Measurements from ENCODE around the gene C2orf76.
"Not testable (repeated sequence)": the region's sequence is repeated elsewhere in the genome, so short reads cannot be mapped to it uniquely, and the experiment has no call there.

C2orf76 gene

DNA sequence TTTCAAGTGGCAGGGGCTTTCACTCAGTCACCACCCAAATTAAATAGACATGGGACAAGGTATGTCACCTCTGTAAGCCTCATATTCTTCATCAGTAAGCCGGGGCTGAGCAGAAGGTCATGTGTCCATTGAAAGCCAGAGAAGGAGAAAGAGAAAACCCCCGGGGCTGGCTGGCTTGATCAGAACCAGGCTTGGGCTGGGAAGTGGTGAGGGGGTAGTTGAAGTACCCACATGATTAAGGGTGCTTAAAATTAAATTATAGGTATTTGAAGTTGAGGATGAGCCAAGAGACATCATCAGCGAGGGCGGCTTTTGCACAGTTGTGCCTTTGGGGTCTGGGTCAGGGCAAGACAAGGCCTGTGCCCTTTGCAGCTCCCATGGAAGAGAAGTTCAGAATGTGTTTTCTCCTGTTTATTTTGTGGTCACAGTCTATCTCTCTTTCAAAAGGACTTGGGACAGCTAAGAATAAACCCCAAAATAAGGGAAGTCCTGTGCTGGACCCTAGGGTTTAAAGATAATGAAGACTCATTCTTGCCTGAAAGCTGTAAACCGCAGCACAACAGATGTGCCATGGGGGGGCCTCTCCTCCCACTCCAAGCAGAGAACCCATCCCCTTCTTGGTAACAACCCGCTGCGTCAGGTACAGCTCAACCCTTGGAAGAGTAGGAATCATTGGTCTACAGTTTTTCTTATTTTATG, 10.8 kb upstream of the C2orf76 start:
- no peak for DNase-seq

DNA sequence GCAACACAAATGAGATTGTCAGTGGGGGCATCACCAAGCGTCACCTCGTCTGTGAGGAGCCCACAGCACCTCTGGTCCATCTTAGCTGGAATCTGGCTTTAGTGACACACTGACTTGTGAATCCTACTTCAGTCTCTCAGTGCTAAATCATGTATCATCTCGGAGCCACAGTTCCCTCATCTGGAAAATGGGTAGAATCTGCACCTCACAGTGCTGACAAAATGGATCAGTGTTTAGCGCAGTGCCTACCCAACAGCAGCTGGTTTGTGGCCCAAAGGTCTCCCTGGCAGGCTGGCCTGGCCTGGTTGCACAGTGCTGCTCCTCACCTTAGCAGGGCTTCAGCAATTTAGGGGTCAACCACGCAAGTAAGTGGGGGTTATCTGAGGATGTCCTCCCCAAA, 10.2 kb upstream of the C2orf76 start:
- no peak for DNase-seq

DNA sequence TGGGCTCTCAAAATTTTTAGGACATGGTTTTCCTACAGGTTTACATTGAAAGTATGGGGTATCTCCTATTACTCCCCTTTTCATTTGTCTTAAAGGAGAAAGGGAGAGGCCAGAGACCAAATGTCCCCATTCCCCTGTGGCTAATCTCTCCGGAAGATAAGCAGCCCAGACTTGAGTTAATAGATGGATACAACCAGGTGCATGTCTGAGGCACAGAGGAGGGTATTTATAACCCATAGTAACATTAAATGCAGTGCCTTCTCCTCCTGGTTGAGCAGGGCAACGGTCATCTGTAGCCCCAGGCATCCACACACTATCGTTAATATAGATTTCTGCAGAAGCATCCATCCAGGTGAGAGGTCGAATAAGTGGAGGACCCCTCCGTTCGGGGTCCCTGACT, 9.8 kb upstream of the C2orf76 start:
- not testable (repeated sequence) for DNase-seq

DNA sequence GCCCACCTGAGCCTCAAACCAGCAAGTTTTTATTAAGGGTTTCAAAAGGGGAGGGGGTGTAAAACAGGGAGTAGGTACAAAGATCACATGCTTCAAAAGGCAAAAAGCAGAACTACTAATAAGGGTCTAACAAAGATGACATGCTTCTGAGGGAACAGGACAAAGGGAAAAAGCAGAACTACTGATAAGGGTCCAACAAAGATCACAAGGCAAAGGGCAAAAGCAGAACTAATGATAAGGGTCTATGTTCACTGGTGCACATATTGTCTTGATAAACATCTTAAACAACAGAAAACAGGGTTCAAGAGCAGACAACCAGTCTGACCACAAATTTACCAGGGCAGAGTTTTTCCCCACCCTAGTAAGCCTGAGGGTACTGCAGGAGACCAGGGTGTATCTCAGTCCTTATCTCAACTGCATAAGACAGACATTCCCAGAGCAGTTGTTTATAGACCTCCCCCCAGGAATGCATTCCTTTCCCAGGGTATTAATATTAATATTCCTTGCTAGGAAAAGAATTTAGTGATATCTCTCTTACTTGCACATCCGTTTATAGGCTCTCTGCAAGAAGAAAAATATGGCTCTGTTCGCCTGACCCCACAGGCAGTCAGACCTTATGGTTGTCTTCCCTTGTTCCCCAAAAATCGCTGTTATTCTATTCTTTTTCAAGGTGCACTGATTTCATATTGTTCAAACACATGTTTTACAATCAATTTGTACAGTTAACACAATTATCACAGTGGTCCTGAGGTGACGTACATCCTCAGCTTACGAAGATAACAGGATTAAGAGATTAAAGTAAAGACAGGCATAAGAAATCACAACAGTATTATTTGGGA, 7.5 kb upstream of the C2orf76 start:
- not testable (repeated sequence) for DNase-seq

DNA sequence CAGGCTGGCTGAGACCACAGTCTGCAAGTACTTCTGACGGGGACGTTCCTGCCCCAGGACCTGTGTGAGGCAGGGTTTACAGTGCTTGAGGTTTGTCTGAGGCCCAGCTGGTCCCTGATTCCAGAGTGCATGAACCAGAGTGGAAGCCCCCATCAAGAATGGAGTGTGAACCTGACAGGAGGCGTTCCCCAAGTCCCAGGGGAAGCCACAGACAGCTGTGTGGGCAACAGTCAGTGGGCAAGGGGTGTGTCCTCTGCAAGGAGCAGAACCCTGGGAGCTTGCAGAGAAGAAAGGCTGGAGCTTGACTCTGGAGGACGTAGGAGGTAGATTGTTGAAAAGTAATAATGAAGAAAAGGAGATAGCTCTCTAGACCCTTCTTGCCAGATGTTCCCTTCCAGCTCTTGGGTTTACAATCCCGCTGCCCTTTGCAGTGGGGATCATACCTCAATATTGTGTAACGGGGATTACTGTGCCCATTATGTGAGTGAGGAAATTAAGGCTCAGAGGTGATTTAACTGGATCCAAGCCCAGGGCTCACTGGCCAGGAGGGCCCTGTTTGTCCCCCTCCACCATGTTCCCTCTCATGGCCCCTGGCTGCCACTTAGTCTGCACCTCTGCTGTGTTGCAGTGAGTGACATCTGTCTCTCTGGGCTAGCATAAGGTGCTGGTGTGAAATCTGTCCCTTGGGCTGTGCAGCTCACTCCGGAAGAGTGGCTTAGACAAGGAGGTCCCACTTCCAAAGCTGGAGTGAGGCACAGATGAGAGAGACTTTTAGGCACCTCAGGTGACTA, 6.3 kb upstream of the C2orf76 start:
- DNase-seq, result no peak

DNA sequence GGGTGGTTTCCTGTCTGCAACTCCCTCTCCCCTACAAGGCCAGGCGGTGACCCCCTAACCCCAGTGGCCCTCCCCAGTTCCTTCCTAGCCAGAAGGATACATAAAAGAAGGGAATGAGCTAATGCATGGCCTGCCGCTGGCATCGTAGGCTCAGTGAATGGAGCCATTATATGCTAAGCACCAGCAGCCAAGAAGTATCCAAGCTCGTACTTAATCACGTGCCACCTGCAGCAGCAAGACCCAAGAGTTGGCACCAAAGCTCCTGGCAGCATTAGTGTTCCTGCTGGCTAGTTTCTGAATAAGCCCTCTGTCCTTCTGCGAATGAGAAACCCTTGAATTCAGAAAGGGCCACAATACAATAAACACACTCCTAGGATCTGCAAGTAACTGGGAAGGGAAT, 4.5 kb upstream of the C2orf76 start:
- DNase-seq, result no peak

DNA sequence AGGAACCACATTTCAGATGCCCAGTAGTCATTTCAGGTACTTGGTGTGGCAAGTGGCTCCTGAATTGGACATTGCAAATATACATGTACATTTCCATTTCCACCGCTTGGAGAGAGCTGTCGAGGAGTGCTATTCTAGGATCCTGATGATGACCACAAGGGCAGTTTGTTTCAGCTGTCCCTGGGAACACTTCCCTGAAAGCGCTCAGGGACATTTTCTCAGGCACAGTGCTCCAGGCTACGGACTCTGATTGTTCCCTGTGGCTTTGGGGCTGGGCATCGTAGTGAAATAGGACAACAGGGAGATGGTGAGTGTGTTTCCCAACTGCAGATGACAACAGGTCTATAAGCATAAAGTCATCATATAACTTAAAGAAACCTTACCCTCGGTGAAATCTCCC, 3.2 kb upstream of the C2orf76 start:
- DNase-seq, result no peak

DNA sequence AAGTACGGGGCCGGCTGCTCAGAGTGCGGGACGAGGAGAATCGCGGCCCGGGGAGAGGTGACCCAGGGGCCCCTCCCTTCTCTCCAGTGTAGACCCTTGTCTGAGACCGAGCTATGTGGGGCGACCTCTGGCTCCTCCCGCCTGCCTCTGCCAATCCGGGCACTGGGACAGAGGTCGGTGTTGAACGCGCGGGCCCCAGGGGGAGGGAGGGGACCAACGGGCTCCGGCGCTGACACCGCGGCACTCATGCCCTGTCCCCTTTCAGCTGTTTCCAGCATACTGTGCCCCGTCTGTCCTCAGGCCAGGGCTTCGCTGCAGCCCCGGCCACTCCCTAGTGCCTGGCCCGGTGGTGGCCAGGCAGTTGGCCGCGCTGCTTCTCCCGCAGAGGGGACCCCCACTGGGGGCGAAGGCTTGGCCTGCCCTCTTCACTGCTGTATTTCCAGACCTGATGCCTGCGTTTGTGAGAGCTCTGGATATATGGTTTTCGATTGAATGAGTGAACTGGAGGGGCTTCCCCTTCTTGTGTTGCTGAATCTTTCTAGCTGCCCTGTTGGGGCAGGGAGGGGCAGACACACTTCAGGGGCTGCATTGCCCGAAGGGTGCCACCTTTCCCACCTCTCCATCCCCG, 952 bp upstream of the C2orf76 start:
- DNase-seq, result peak; percentile 37

DNA sequence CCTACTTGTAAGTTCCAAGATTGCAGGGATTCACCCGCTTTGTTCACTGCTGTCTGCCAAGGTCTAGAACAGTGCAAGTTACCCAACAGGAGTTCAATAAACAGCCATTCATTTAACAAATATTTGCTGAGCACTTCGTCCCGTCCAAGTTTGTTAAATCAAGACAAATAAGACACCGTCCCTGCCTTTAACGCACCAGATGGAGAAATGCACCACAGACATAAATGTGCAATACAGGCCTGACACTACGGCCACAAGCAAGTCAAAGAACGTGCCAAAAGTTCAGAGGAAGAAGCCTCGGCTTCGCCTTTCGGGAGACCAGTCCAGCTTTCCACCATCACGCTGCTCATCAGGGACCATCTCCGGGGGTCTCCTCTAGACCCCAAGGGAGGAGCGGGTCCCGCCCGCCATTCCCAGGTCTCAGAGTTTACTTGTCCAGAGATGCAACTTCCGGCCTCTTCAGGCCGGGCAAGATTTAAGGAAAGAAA, 429 bp downstream of the C2orf76 start:
- no peak for DNase-seq

DNA sequence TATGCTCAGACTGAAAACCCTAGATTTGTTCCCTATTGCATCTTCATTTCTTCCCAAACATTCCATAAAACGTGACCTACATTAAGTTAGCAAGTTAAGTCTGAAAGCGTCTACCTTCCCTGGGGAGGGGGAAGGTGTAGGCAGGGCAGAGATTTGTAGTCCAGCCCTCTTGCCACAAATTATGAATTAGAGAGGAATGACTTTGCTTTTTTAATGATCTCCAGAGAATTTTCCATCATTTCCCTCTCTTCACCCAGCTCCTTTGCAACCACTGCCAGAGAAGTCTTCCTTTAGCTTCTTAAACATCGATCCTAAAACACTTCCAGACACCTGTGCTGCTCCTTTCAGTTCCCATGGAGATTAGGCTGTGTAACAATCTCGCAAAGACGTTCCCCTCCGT, 1.2 kb downstream of the C2orf76 start:
- no peak for DNase-seq

DNA sequence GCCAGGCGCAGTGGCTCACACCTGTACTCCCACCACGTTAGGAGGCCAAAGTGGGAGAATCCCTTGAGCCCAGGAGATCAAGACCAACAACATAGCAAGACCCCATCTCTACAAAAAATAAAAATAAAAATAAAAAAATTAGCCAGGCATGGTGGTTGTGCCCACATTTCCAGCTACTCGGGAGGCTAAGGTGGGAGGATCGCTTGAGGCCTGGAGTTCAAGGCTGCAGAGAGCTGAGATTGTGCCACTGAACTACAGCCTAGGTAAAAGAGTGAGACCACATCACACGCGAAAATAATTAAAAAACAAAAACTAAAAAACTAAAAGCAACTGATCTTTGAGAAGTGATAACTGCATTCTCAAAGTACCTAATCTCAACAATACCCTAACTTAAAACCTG, 1.8 kb downstream of the C2orf76 start:
- no peak for DNase-seq

DNA sequence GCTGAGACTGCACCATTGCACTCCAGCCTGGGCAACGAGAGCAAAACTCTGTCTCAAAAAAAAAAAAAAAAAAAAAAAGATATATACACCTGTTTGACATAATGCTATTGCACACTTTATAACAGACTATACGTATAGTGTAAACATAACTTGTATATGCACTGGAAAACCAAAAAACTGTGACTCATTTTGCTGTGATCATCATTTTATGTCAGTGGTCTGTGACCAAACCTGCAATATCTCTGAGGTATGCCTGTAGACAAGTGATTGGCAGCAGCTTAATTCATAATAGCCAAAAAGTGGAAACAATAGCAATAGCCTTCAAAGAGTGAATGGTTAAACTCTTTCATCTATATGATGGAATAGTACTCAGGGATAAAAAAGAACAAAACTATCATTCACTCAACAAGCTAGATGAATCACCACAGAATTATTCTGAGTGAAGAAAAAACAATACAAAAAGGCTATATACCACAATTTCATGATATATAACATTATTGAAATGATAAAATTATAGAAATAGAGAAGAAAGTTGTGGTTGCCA, 6.1 kb downstream of the C2orf76 start:
- DNase-seq, result no peak

DNA sequence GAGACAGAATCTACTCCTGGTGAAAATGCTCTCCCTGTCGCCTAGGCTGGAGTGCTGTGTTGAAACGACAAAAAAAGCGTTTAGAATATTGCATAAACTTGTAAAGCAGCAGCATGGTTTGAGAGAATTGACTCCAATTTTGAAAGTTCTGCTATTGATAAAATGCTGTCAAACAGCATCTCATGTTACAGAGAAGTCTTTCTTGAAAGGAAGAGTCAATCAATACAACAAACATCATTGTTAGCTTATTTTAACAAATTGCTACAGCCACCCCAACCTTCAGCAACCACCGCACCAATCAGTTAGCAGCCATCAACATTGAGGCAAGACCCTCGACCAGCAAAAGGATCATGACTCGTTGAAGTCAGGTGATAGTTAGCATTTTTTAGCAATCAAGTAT, 6.9 kb downstream of the C2orf76 start:
- no peak for DNase-seq

DNA sequence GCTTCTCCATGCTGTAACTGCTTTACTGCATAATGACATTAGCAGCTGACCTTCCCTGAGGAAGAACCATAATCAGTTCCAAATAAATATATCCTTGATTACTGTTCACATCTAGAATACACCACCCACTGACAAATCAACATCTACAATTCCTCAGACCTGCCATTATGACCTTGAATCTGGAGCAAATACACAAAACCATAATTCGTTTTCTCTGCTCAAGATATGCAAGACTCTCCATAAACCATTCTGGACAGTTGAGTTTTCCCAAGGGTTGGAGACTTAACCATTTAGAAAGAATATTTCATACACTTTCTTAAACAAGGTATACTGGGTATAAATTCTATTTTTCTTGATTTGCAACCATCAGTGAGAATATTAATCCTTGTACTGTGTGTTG, 11.8 kb downstream of the C2orf76 start:
- DNase-seq, result no peak

DNA sequence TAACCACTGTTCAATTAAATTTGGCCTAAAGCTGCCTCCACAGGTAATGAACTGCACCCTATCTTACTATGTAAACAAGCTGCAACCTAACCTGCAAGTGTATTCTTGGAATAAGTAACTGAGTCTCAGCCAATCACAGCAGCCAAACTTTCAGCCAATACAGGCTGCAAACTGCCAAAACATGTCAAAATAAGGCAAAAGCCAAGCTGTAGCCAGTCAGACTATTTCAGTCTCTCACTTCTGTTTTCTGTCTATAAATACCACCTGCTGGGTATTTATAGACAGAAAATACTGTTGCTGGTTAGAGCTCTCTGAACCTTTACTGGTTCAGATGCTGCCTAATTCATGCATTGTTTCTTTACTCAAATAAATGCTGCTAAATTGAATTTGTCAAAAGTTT, 14.3 kb downstream of the C2orf76 start:
- DNase-seq, result no peak

DNA sequence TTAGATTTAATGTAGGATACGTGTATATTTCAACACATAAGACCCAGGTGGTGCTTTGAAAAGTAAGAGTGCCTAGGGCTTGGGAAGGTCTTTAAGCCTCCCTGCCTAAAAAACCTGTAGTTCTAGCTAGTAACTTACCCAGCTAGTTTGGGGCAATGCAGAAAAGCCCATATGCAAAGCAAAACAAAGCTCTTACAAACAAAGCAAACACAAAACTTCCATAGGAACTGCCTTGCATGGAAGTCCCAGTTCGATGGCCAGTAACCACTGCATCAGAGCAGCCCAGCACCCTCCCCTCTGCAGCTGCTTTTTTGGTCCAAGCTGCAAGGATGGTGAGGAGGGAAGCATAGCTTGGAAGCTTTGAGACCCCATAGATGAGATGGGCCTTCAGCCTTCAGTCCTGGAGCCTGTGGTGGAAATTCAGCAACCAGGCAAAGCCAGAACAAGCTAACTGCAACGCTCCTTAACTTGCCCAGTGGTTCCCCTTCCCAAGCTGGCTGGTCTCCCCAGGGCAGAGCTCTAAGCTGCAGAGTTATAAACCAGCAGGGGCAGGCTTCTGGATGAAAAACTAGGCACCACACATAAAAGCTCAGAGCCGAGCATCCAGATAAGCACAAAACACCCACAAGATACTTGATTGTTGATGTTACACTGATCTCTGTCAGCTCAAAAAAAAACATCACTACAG, 16.2 kb downstream of the C2orf76 start:
- no peak for DNase-seq

DNA sequence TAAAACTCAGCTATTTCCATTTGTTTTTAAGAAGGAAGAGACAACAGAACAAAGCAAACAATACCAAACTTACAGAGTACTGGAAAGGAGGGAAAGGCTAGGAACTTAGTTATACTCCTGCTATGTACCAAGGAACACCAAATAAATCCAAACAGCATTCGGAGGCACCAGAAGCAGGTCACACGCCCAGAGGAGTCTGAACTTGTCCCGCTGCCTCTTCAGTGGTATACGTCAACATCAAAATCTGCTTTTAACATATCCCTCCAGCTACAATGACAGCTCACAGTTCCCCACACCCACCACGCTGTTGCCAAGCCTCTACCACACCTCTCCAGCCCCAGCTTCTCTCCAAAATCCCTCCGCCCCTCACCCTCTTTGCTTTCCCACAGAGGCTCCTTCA, 17.3 kb downstream of the C2orf76 start:
- DNase-seq, result no peak

DNA sequence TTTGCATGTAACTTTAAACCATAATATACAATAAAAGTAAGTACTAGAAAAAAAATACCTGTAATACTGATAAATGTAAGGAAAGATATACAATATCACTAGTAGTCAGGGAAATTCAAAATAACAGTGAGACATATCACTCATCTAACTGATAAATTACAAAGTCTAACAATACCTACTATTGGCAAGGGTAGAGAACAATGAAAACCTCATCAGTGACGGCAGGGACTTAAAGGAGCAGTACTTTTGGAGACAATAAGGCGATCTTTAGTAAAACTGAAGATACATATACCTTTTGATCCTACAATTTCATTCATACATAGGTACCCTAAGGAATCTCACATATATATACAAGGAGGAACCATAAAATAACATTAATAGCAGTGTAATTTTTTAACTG, 24.9 kb downstream of the C2orf76 start:
- DNase-seq, result no peak

DNA sequence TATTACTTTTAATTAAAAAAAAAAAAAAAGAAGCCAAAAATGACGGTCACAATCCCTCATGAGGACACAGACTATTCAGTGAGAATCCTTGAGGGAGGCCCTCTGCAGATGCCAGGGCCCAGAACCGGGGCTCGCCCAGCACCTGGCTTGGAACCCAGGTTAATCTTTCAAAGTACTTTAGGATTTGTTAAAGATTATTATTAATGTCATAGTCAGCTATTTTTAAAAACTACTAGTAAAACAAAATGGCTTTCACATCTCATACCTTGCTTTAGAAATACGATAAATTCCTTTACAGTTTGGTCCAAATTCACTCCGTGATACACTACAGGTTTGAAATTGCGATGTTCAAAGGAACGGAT, 27.1 kb downstream of the C2orf76 start:
- no peak for DNase-seq

DNA sequence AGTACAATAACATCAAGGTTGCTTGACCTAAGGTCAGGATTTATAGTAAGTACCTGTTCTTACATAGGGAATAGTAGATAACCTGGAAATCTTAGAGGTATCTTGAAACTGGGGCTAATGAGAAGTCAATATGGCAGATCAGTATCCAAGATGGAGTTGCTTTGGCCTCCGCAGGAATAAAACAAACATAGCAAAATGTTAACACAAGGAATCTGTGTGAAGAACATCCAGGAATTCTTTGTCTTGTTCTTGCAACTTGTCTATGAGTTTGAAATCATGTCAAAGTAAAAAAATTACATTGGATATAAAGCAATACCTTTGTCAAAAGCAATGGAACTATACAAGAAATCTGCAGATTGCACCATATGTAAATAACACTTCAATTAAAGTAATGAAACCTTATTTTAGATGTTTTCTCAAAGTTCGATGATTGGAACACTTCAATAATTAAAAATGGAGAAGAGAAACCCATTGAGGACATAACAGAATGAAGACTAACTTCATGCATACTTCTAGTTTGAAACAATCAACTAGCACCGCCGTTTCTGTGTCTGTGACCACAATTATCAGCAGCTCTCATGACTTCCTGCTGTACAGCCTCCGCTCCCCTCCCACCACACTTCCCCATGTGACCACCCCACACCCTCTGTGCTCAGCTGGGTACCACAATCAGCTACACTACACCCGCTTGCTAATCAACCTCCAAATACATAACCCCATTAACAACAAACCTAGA, 27.6 kb downstream of the C2orf76 start:
- DNase-seq, result no peak

DNA sequence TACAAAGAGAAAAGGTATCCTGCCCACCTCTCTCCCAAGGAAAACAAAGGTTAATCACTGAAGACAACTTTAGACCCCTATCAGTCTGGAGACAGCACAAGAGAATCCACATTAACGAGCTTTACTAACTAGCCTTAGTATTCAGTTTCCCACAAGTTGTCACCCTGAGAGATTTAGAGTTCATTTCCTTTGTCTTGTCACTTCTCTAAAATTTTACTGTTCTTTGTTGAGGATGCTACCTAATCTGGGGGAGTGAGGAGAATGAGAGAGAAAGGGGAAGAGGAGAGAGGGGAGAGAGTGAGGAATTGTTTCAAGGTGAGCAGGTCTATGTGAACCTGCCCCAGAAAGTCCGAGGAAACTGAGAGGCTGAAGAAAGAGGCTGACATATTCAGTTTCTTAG, 28.4 kb downstream of the C2orf76 start:
- no peak for DNase-seq

DNA sequence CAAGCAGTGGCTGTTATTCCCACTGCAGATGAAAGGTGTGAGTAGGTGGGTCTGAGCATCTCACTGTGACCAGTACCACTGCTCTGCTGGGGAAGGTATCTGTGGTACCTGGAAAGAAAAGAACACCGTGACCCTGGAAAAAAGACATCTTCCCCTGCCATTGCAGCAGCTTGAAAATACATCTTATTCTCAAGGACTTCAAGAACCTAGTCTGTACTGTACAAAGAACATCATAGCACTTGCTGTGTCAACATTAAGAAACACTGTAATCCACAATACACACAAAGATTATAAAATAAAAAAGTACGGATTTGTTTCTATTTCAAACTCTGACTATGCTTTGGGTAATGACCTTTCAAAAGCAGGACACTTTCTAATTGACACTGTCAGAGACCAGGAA, 28.9 kb downstream of the C2orf76 start:
- DNase-seq, result no peak

Measured in NCI-H510A (cell line).